K562 (cell line): Measurements from ENCODE around the gene AMY1B.
"Not testable (repeated sequence)": the region's sequence is repeated elsewhere in the genome, so short reads cannot be mapped to it uniquely, and the experiment has no call there.

ENCODE experiments used
- HCFC1 ChIP-seq: IDR thresholded peaks from 2 replicates; pipeline ENCODE4 v1.6.1; 2012; ENCODE audit warnings: low read depth, low read length, improper control_type of control experiment
- JUN ChIP-seq, 2 experiments: sonication (generic) in 1 of 2; formaldehyde crosslinking in 1 of 2; IDR thresholded peaks; 2 replicates each; pipeline versions ENCODE4 v1.6.1 to v1.8.0; 2012 to 2022; ENCODE audit warnings: borderline replicate concordance in 2 of 2, mild to moderate bottlenecking in 2 of 2, improper control_type of control experiment in 1 of 2, low read depth in 1 of 2, low read length in 1 of 2, missing genetic modification reagents in 1 of 2
- KDM2B ChIP-seq: fragments of 250-450 bp; sonication (Bioruptor Pico); IDR thresholded peaks from 2 replicates; pipeline ENCODE4 v1.8.0; 2021; ENCODE audit warnings: mild to moderate bottlenecking, moderate library complexity
- MAX ChIP-seq: sonication (generic); formaldehyde crosslinking; IDR thresholded peaks from 2 replicates; pipeline ENCODE4 v1.9.0; 2022; ENCODE audit warnings: mild to moderate bottlenecking, missing genetic modification reagents
- MXI1 ChIP-seq: IDR thresholded peaks from 2 replicates; pipeline ENCODE4 v1.6.1; 2011; ENCODE audit warnings: low read depth, mild to moderate bottlenecking, improper control_type of control experiment, low read length
- POLR2A ChIP-seq: fragments of 450-650 bp; conservative IDR thresholded peaks from 2 replicates; pipeline ENCODE4 v1.6.1; 2016
- ZBTB49 ChIP-seq: sonication (generic); formaldehyde crosslinking; IDR thresholded peaks from 2 replicates; pipeline ENCODE4 v1.8.0; 2022; ENCODE audit warnings: missing genetic modification reagents, mild to moderate bottlenecking, borderline replicate concordance
- ZNF232 ChIP-seq: sonication (generic); formaldehyde crosslinking; IDR thresholded peaks from 2 replicates; pipeline ENCODE4 v1.8.0; 2022; ENCODE audit warnings: mild to moderate bottlenecking, missing genetic modification reagents
- ZNF280B ChIP-seq: fragments of 250-450 bp; sonication (Bioruptor Pico); IDR thresholded peaks from 2 replicates; pipeline ENCODE4 v1.5.1; 2021; ENCODE audit warnings: mild to moderate bottlenecking
- ZNF41 ChIP-seq: fragments of 250-450 bp; sonication (Bioruptor Pico); conservative IDR thresholded peaks from 2 replicates; pipeline ENCODE4 v1.4.0; 2020; ENCODE audit warnings: mild to moderate bottlenecking
- ZNF584 ChIP-seq: fragments of 200-800 bp; sonication (Bioruptor generic); IDR thresholded peaks from 2 replicates; pipeline ENCODE4 v1.6.1; 2016; ENCODE audit warnings: low read depth, mild to moderate bottlenecking, missing genetic modification characterization, missing compliant biosample characterization
- ZNF639 ChIP-seq, 2 experiments: fragments of 200-800 bp in 1 of 2; sonication (Bioruptor generic) in 1 of 2; sonication (generic) in 1 of 2; formaldehyde crosslinking in 1 of 2; IDR thresholded peaks in 1 of 2; conservative IDR thresholded peaks in 1 of 2; 2 replicates each; pipeline versions ENCODE4 v1.5.0 to v1.6.1; 2016 to 2020; ENCODE audit warnings: missing compliant biosample characterization in 1 of 2, missing genetic modification characterization in 1 of 2, missing genetic modification reagents in 1 of 2

- TF ChIP-seq ZNF232; HCFC1; MXI1; ZNF280B (CRISPR knock-in tag); ZNF584 (CRISPR knock-in tag); ZBTB49 (CRISPR knock-in tag); MAX (CRISPR knock-in tag); ZNF41 (CRISPR knock-in tag); KDM2B (CRISPR knock-in tag); ZNF639 (CRISPR knock-in tag; conservative IDR thresholded peaks at IDR 0.05 in 1 of 2, IDR thresholded peaks at IDR 0.05 in 1 of 2); JUN (IDR thresholded peaks at IDR 0.05; ENCODE audit: borderline replicate concordance, low read depth, low read length); JUN (CRISPR knock-in tag; IDR thresholded peaks at IDR 0.05; ENCODE audit: borderline replicate concordance); POLR2A: not testable (repeated sequence)
Observed at GRCh38 chr1:103650889-103651288, 45.1 kb downstream of the AMY1B start.
